ENCODE measurements around the gene STXBP6. TPM values are rescaled to one million over a fixed set of nuclear protein-coding genes. Genes with fewer than 3 reads are reported as not detected.

Gene STXBP6
- total RNA-seq, 2 donors from 2014 or later, result 20.1 to 28.3 TPM

DNA sequence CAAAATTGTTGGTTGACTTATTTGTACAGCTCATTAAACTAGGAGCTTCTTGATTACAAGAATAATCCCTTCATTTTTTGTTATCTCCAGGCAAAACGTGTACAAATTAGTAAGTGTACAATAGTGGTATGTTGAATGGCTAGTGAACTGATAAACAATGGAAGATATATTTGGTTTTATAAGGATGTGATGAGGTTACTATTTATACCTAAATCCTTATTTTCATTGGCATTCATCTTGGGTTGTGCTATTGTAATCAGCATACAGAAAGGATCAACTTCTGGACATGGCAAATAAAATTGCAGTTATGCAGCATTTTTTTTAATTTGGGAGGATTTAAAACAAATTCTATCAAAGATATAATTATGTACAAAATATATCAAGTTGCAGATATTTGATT is 216.6 kb downstream of the STXBP6 start:
- no peak overlapping the region for H3K4me3 ChIP-seq
- no peak for DNase-seq
- ATAC-seq, result no peak
- whole genome bisulfite sequencing, 2 donors, result 59 to 65% methylated on average over 1 of the region's 1 CpG
- H3K27ac ChIP-seq, result no peak overlapping the region
- no peaks in the 10 kb centered on the region for H3K36me3 ChIP-seq (replicated peaks in 1 of 2; ENCODE audit: insufficient read depth in 1 of 2, low read depth in 2 of 2)
- intact Hi-C loops (cut with DNase I), result no loop called here
- no peaks in the 10 kb centered on the region for H3K27me3 ChIP-seq
- TF ChIP-seq, protein P1, sequence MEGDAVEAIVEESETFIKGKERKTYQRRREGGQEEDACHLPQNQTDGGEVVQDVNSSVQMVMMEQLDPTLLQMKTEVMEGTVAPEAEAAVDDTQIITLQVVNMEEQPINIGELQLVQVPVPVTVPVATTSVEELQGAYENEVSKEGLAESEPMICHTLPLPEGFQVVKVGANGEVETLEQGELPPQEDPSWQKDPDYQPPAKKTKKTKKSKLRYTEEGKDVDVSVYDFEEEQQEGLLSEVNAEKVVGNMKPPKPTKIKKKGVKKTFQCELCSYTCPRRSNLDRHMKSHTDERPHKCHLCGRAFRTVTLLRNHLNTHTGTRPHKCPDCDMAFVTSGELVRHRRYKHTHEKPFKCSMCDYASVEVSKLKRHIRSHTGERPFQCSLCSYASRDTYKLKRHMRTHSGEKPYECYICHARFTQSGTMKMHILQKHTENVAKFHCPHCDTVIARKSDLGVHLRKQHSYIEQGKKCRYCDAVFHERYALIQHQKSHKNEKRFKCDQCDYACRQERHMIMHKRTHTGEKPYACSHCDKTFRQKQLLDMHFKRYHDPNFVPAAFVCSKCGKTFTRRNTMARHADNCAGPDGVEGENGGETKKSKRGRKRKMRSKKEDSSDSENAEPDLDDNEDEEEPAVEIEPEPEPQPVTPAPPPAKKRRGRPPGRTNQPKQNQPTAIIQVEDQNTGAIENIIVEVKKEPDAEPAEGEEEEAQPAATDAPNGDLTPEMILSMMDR (IDR thresholded peaks at IDR 0.05), result no peak
- H3K4me1 ChIP-seq, result peaks cover 9% of the 10 kb centered on the region
- H3K9me3 ChIP-seq, result no peaks in the 10 kb centered on the region

DNA sequence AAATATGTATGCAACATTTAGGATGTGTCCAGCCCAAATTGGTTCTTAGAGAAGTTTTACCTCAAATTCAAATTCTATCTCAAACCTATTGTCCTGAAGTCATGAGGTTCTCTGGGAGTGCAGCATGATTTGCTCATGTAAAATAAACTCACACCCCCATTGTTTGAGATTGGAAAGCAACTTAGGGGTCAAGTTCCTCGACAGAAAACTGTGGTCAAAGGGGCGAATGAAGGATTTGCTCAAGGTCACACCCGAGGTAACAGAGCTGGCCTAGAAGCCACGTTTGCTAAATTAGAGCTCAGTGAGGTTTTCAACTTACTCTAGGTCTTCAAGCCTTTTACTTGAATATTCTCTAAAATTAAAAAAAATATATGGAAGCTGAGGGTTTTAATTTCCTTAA is 218.3 kb downstream of the STXBP6 start:
- Histone ChIP-seq H3K27me3 (no peaks in the 10 kb centered on the region), H3K9me3 (no peaks in the 10 kb centered on the region), H3K4me3 (no peak overlapping the region), H3K4me1 (peaks cover 11% of the 10 kb centered on the region), H3K27ac (no peak overlapping the region), H3K36me3 (replicated peaks in 1 of 2; ENCODE audit: insufficient read depth in 1 of 2, low read depth in 2 of 2) (no peaks in the 10 kb centered on the region)
- ATAC-seq (no peak), DNase-seq (no peak)
- intact Hi-C loops (cut with DNase I), result no loop called here
- 47 to 63% methylated on average over 4 of the region's 4 CpGs for WGBS, 2 donors
- TF ChIP-seq, protein P1 (IDR thresholded peaks at IDR 0.05), result no peak
- no peak for TF ChIP-seq POLR2A (IDR thresholded peaks at IDR 0.05)

DNA sequence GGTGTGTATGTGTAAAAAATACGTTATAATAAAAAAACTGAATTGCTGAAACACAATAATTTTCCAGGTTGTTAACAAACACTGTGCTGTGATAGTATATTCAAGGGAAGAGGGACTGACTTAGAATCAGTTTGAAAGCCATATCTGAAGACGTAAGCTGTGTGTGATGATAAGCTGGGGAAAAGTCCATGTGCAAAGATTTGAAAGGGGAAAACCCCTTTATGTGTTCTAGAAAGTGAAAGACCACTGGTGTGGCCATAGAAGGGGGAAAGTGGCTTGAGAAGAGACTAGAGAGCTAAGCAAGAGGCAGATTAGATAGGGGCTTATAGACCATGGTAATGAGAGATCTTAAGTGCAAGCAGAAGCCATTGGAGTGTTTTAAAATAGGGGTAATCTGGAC is 220.1 kb downstream of the STXBP6 start:
- H3K4me1 ChIP-seq, result peaks cover 12% of the 10 kb centered on the region
- ATAC-seq (no peak), DNase-seq (no peak)
- H3K27me3 ChIP-seq, result no peaks in the 10 kb centered on the region
- no peak overlapping the region for H3K4me3 ChIP-seq
- no peak overlapping the region for H3K27ac ChIP-seq
- TF ChIP-seq, protein P1 (IDR thresholded peaks at IDR 0.05), result no peak
- no peak for TF ChIP-seq POLR2A (IDR thresholded peaks at IDR 0.05)
- no peaks in the 10 kb centered on the region for H3K9me3 ChIP-seq
- 29 to 45% methylated on average over 2 of the region's 2 CpGs for WGBS, 2 donors
- no peaks in the 10 kb centered on the region for H3K36me3 ChIP-seq (replicated peaks in 1 of 2; ENCODE audit: insufficient read depth in 1 of 2, low read depth in 2 of 2)
- intact Hi-C loops (cut with DNase I), result no loop called here

DNA sequence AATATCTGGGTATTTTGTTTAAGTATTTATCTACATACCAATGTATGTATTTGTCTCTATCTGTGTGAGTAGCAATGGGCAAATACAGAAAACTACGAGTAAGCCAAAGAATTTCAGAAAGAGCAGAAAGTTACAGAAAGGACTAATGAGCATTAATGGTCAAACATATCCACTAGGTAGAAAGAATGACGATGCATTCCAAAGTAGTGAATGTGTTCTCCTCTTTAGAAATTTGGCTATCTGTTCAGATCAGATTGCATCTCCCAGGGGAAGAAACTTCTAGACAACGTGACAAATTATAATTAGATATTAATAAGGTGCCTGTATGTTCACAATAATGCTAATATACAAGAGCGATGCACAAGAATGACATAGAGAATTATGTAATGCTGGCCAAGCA is 221.5 kb downstream of the STXBP6 start:
- H3K4me1 ChIP-seq, result peaks cover 12% of the 10 kb centered on the region
- intact Hi-C loops (cut with DNase I), result no loop called here
- ATAC-seq, result no peak
- DNase-seq, result no peak
- TF ChIP-seq, protein P1 (IDR thresholded peaks at IDR 0.05), result no peak
- TF ChIP-seq POLR2A (IDR thresholded peaks at IDR 0.05), result no peak
- 64 to 82% methylated on average over 4 of the region's 4 CpGs for WGBS, 2 donors
- no peak overlapping the region for H3K27ac ChIP-seq
- no peaks in the 10 kb centered on the region for H3K36me3 ChIP-seq (replicated peaks in 1 of 2; ENCODE audit: insufficient read depth in 1 of 2, low read depth in 2 of 2)
- no peaks in the 10 kb centered on the region for H3K9me3 ChIP-seq
- no peaks in the 10 kb centered on the region for H3K27me3 ChIP-seq
- H3K4me3 ChIP-seq, result no peak overlapping the region

DNA sequence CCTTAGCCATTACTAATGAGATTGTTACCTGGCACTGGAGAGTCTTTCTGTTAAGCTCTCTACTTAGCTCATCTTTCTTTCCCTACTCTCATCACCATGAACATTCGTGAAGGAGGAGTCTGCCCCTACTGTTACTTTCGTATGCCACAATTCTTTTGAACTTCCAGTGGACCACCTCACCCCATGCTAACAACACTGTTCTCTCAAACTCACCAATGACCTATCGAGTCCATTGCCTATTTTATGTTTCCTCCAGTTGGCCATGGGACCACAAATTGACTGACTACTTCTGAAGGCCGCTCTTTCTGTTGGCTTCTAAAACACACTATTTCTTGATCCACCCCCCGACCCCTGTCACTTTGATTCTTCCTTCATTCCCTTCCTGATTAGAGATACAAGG is 223.6 kb downstream of the STXBP6 start:
- DNase-seq, result no peak
- Histone ChIP-seq H3K4me3 (no peak overlapping the region), H3K27ac (no peak overlapping the region), H3K36me3 (replicated peaks in 1 of 2; ENCODE audit: insufficient read depth in 1 of 2, low read depth in 2 of 2) (no peaks in the 10 kb centered on the region), H3K9me3 (no peaks in the 10 kb centered on the region), H3K4me1 (peaks cover 12% of the 10 kb centered on the region), H3K27me3 (no peaks in the 10 kb centered on the region)
- WGBS, 2 donors, result 86 to 89% methylated on average over 5 of the region's 5 CpGs
- intact Hi-C loops (cut with DNase I), result no loop called here
- no peak for TF ChIP-seq POLR2A (IDR thresholded peaks at IDR 0.05)
- TF ChIP-seq, protein P1 (IDR thresholded peaks at IDR 0.05), result no peak
- no peak for ATAC-seq

Data from body of pancreas (tissue), 4 donors.